Prostate gland (tissue), 2 donors: ENCODE data around the gene MDGA2.

Experiments
- POLR2AphosphoS5 ChIP-seq: sonication (generic); formaldehyde crosslinking; IDR thresholded peaks from one replicate; pipeline ENCODE4 v1.6.1; 2017; ENCODE audit warnings: antibody characterized with exemption
- TF ChIP-seq, protein P1 (sequence below), 4 experiments: fragments of 200-600 bp in 2 of 4; fragments of 450-650 bp in 2 of 4; sonication (generic) in 2 of 4; IDR thresholded peaks; 1 replicate in 3 of 4; 2 replicates in 1 of 4; pipeline ENCODE4 v1.5.1; 2016 to 2019; ENCODE audit warnings: antibody characterized with exemption in 4 of 4, mild to moderate bottlenecking in 2 of 4, moderate library complexity in 2 of 4

DNA sequence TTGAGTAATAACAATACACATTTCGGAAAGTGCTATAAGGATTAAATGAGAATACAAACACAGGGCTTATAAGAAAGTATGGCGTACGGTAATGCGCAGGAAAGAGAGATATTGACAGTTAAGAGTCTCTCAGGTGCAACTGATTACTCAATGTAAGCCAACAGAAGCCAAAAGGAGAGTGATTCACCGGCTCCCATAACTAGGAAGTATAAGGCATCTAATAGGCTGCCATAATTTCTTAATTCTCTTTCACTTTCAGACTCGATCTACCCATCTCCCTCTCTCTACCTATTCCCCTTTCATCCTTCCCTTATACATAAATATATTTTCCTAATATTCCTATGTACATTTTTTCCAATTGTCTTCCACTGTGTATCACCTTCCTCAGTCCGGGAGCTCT lies 90.0 kb downstream of the MDGA2 start:
- no peak for TF ChIP-seq POLR2AphosphoS5
- TF ChIP-seq, protein P1, sequence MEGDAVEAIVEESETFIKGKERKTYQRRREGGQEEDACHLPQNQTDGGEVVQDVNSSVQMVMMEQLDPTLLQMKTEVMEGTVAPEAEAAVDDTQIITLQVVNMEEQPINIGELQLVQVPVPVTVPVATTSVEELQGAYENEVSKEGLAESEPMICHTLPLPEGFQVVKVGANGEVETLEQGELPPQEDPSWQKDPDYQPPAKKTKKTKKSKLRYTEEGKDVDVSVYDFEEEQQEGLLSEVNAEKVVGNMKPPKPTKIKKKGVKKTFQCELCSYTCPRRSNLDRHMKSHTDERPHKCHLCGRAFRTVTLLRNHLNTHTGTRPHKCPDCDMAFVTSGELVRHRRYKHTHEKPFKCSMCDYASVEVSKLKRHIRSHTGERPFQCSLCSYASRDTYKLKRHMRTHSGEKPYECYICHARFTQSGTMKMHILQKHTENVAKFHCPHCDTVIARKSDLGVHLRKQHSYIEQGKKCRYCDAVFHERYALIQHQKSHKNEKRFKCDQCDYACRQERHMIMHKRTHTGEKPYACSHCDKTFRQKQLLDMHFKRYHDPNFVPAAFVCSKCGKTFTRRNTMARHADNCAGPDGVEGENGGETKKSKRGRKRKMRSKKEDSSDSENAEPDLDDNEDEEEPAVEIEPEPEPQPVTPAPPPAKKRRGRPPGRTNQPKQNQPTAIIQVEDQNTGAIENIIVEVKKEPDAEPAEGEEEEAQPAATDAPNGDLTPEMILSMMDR (IDR thresholded peaks at IDR 0.05), result no peak
